Esophagus squamous epithelium (tissue), 4 donors: Measurements from ENCODE around the gene GLRX.
"Not testable (repeated sequence)": the region's sequence is repeated elsewhere in the genome, so short reads cannot be mapped to it uniquely, and the experiment has no call there.

Source experiments
- CTCF ChIP-seq, 6 experiments: fragments of 450-650 bp in 4 of 6; fragments of 200-600 bp in 2 of 6; sonication (generic) in 2 of 6; IDR thresholded peaks; one replicate each; pipeline ENCODE4 v1.5.1; 2016 to 2019; ENCODE audit warnings: antibody characterized with exemption in 6 of 6, mild to moderate bottlenecking in 4 of 6, moderate library complexity in 4 of 6
- POLR2A ChIP-seq, 4 donors: fragments of 450-650 bp; IDR thresholded peaks; one replicate each; pipeline ENCODE4 v1.6.1; 2017; ENCODE audit warnings: antibody characterized with exemption in 4 of 4, mild to moderate bottlenecking in 4 of 4, moderate library complexity in 3 of 4

GRCh38 chr5:95836971-95837370, 14.4 kb upstream of the GLRX start:
- not testable (repeated sequence) for TF ChIP-seq CTCF, POLR2A (IDR thresholded peaks at IDR 0.05)
